Neural crest cell (in vitro differentiated cells): ENCODE measurements around the gene CALHM1. TPM values are rescaled to one million over a fixed set of nuclear protein-coding genes. Genes with fewer than 3 reads are reported as not detected.

Source experiments
- DNase-seq: peaks from one replicate; pipeline ENCODE4 v3.0.0; 2021; ENCODE audit warnings: low read depth, mixed read lengths, low spot score
- H3K27ac Mint-ChIP-seq: one replicate; pipeline ENCODE4 v1.8.0; 2021; ENCODE audit warnings: mild to moderate bottlenecking, mixed read lengths; ENCODE audit not compliant: unreplicated experiment
- H3K27me3 Mint-ChIP-seq: 2 replicates; pipeline ENCODE4 v1.8.0; 2021; ENCODE audit warnings: low read depth, mild to moderate bottlenecking, mixed read lengths
- H3K36me3 Mint-ChIP-seq: 2 replicates; pipeline ENCODE4 v1.8.0; 2021; ENCODE audit warnings: low read depth, mild to moderate bottlenecking, mixed read lengths
- H3K4me1 Mint-ChIP-seq: 2 replicates; pipeline ENCODE4 v1.8.0; 2021; ENCODE audit warnings: mixed read lengths
- H3K4me3 Mint-ChIP-seq: one replicate; pipeline ENCODE4 v1.8.0; 2021; ENCODE audit warnings: mild to moderate bottlenecking, mixed read lengths
- H3K9me3 Mint-ChIP-seq: 2 replicates; pipeline ENCODE4 v1.8.0; 2021; ENCODE audit warnings: mixed read lengths
- total RNA-seq: library from RNA; stranded (reverse); gene quantifications from 2 replicates; pipeline ENCODE4 v1.2.1, GENCODE V29; 2021
- TF ChIP-seq, protein P1 (sequence below): fragments of 200-600 bp; sonication (generic); conservative IDR thresholded peaks from 2 replicates; pipeline ENCODE4 v1.5.0; 2021; ENCODE audit warnings: antibody characterized with exemption, mild to moderate bottlenecking

The CALHM1 gene
- total RNA-seq, 1 donor from 2014 or later, result not detected

GRCh38 chr10:103467406-103467805, 8.7 kb upstream of the CALHM1 start:
- TF ChIP-seq, protein P1, sequence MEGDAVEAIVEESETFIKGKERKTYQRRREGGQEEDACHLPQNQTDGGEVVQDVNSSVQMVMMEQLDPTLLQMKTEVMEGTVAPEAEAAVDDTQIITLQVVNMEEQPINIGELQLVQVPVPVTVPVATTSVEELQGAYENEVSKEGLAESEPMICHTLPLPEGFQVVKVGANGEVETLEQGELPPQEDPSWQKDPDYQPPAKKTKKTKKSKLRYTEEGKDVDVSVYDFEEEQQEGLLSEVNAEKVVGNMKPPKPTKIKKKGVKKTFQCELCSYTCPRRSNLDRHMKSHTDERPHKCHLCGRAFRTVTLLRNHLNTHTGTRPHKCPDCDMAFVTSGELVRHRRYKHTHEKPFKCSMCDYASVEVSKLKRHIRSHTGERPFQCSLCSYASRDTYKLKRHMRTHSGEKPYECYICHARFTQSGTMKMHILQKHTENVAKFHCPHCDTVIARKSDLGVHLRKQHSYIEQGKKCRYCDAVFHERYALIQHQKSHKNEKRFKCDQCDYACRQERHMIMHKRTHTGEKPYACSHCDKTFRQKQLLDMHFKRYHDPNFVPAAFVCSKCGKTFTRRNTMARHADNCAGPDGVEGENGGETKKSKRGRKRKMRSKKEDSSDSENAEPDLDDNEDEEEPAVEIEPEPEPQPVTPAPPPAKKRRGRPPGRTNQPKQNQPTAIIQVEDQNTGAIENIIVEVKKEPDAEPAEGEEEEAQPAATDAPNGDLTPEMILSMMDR, result no peak
- Mint-ChIP-seq H3K27me3 (peaks cover 6% of the 10 kb centered on the region), H3K36me3 (no peaks in the 10 kb centered on the region), H3K27ac (no peak overlapping the region), H3K4me1 (no peaks in the 10 kb centered on the region), H3K9me3 (no peaks in the 10 kb centered on the region), H3K4me3 (no peak overlapping the region)
- DNase-seq, result no peak

GRCh38 chr10:103466734-103467133, 8.0 kb upstream of the CALHM1 start:
- Mint-ChIP-seq H3K36me3 (no peaks in the 10 kb centered on the region), H3K9me3 (no peaks in the 10 kb centered on the region), H3K4me1 (no peaks in the 10 kb centered on the region), H3K27ac (no peak overlapping the region), H3K4me3 (no peak overlapping the region), H3K27me3 (peaks cover 6% of the 10 kb centered on the region)
- TF ChIP-seq, protein P1, result no peak
- DNase-seq, result no peak

DNA sequence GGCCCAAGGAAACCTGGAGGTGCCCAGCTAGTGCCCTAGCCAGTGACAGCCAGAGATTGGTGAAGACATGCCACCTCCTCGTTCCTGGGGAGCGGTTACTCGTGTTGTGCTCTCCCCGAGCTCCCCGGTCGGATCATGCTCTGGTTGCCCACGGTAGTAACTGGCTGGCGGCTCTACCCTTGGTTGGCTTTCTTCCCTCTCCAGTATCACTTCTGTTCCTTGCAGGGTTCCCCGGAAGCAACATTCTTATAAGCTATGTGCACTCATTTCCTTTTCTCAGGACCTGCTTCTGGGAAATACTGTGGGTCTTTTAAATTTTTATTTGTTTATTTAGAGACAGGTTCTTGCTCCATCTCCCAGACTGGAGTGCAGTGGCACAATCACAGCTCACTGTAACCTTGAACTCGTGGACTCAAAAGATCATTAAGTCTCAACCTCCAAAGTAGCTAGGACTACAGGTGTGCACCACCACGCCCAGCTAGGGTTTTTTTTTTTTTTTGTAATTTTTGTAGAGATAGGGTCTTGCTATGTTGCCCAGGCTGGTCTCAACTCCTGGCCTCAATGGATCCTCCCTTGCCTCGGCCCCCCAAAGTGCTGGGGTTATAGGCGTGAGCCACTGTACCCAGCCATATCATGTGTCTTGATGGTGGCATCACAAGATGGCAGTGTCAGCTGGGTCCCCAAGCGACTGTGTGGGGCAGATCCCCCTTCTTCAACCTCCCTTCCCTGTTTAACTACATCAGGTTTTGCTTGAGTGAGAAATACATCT, 6.9 kb upstream of the CALHM1 start:
- H3K9me3 Mint-ChIP-seq, result no peaks in the 10 kb centered on the region
- no peaks in the 10 kb centered on the region for H3K36me3 Mint-ChIP-seq
- no peak overlapping the region for H3K27ac Mint-ChIP-seq
- H3K4me1 Mint-ChIP-seq, result no peaks in the 10 kb centered on the region
- peaks cover 3% of the 10 kb centered on the region for H3K27me3 Mint-ChIP-seq
- TF ChIP-seq, protein P1, result no peak
- no peak for DNase-seq
- no peak overlapping the region for H3K4me3 Mint-ChIP-seq

DNA sequence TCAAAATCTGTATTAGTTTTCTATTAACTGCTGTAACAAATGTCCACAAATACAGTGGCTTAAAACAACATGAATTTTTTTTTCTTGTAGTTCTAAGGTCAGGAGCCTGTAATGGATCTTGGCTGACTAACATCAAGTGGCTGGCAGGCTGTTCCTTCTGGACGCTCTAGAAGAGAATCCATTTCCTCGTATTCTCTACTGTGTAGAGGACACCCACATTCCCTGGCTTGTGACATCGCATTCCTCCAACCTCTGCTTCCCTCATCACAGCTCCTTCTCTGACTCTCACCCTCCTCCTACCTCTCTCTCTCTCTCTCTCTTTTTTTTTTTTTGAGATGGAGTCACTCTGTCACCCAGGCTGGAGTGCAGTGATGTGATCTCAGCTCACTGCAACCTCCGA, 4.8 kb upstream of the CALHM1 start:
- H3K9me3 Mint-ChIP-seq, result no peaks in the 10 kb centered on the region
- no peak for DNase-seq
- no peaks in the 10 kb centered on the region for H3K27me3 Mint-ChIP-seq
- no peaks in the 10 kb centered on the region for H3K4me1 Mint-ChIP-seq
- H3K27ac Mint-ChIP-seq, result no peak overlapping the region
- no peaks in the 10 kb centered on the region for H3K36me3 Mint-ChIP-seq
- no peak overlapping the region for H3K4me3 Mint-ChIP-seq
- TF ChIP-seq, protein P1, result no peak

- Mint-ChIP-seq H3K9me3 (no peaks in the 10 kb centered on the region), H3K27ac (no peak overlapping the region), H3K36me3 (no peaks in the 10 kb centered on the region), H3K27me3 (no peaks in the 10 kb centered on the region), H3K4me1 (no peaks in the 10 kb centered on the region), H3K4me3 (no peak overlapping the region)
- no peak for DNase-seq
- TF ChIP-seq, protein P1, result no peak
Measured at GRCh38 chr10:103459615-103460014, 915 bp upstream of the CALHM1 start.
